ENCODE measurements around the gene ARID2. TPM values are rescaled to one million over a fixed set of nuclear protein-coding genes. Genes with fewer than 3 reads are reported as not detected.
A peak's percentile ranks its signal among the peaks of the same experiment; 100 is the strongest.

The ARID2 gene
- total and polyA plus RNA-seq, 2 experiments from 2014 or later, result 26.5 to 54.9 TPM

- Mint-ChIP-seq H3K27ac (peak overlapping the region; percentile 68; the same call in 1 of the 2 replicates), H3K27me3 (ENCODE audit: insufficient read depth, low read depth, poor library complexity) (peaks cover 3% of the 10 kb centered on the region), H3K9me3 (no peaks in the 10 kb centered on the region; the same call in 2 of the 3 replicates), H3K4me3 (no peak overlapping the region), H3K36me3 (ENCODE audit: low read depth) (peaks cover 66% of the 10 kb centered on the region), H3K4me1 (peaks cover 10% of the 10 kb centered on the region; the same call in 2 of the 3 replicates)
- Histone ChIP-seq H3K27ac (ENCODE audit: low read depth) (peak overlapping the region; percentile 65; the same call in 1 of the 2 replicates), H3K4me3 (no peak overlapping the region), H3K4me2 (no peak overlapping the region), H3K36me3 (ENCODE audit: insufficient read depth) (peaks cover 3% of the 10 kb centered on the region; the same call in 1 of the 2 replicates), H3K9me2 (ENCODE audit: insufficient read depth) (no peaks in the 10 kb centered on the region), H4K20me1 (replicated peaks; ENCODE audit: insufficient read depth) (no peaks in the 10 kb centered on the region), H3F3A (replicated peaks; ENCODE audit: low read depth) (no peaks in the 10 kb centered on the region), H3K4me1 (ENCODE audit: insufficient read depth) (no peaks in the 10 kb centered on the region), H2AFZ (no peak overlapping the region), H3K27me3 (ENCODE audit: insufficient read depth) (no peaks in the 10 kb centered on the region), H3K79me2 (replicated peaks; ENCODE audit: insufficient read depth) (no peaks in the 10 kb centered on the region)
- no peak for ATAC-seq
- no peak for DNase-seq (ENCODE audit: low spot score)
- TF ChIP-seq ZNF331 (CRISPR knock-in tag; IDR thresholded peaks at IDR 0.05; ENCODE audit: low read depth), result no peak
- no peak for TF ChIP-seq REST (IDR thresholded peaks at IDR 0.05; ENCODE audit: unreplicated experiment)
- no peak for TF ChIP-seq ETS1 (IDR thresholded peaks at IDR 0.05)
- no peak for TF ChIP-seq CREB1 (CRISPR knock-in tag; IDR thresholded peaks at IDR 0.05; ENCODE audit: low read depth)
- TF ChIP-seq NANOG (IDR thresholded peaks at IDR 0.05; ENCODE audit: borderline replicate concordance), result no peak
- TF ChIP-seq JUNB (IDR thresholded peaks at IDR 0.05; ENCODE audit: unreplicated experiment), result no peak
- TF ChIP-seq EZH2 (IDR thresholded peaks at IDR 0.05; ENCODE audit: low read depth, unreplicated experiment), result no peak
- no peak for TF ChIP-seq CTCF (conservative IDR thresholded peaks at IDR 0.05; ENCODE audit: low read depth in 2 of 2)
- TF ChIP-seq ZNF462 (CRISPR knock-in tag; IDR thresholded peaks at IDR 0.05), result no peak
Observed at GRCh38 chr12:45895961-45896360, 166.5 kb downstream of the ARID2 start.
